Measurements from ENCODE around the gene EYS.
"Not testable (repeated sequence)": the region's sequence is repeated elsewhere in the genome, so short reads cannot be mapped to it uniquely, and the experiment has no call there.

Gene EYS

DNA sequence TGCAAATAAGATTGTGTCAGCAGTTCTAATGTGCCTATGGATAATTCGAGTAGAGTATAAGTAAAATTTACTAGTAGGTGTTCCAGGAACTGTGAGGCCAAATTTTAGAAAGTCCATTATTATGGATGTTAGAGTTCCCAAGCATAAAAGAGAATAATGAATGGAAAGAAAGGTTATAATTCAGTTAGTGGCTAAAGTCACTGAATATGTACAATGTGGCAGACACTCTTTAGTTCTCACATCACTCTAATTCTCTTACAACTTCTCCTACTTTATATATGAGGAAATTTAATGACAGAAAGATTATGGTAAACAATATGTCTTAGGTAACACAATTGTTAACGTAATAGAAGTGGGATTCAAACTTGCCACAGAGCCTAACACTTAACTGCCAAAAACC lies 75.3 kb downstream of the EYS start:
- no peak for DNase-seq

DNA sequence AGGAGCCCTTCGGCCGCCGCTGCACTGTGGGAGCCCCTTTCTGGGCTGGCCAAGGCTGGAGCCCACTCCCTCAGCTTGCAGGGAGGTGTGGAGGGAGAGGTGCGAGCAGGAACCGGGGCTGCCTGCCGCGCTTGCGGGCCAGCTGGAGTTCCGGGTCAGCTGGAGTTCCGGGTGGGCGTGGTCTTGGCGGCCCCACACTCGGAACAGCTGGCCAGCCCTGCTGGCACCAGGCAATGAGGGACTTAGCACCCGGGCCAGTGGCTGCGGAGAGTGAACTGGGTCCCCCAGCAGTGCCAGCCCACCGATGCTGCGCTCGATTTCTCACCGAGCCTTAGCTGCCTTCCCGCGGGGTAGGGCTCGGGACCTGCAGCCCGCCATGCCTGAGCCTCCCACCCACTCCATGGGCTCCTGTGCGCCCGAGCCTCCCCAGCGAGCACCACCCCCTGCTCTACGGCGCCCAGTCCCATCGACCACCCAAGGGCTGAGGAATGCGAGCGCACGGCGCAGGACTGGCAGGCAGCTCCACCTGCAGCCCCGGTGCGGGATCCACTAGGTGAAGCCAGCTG lies 79.5 kb downstream of the EYS start:
- DNase-seq, result not testable (repeated sequence)

DNA sequence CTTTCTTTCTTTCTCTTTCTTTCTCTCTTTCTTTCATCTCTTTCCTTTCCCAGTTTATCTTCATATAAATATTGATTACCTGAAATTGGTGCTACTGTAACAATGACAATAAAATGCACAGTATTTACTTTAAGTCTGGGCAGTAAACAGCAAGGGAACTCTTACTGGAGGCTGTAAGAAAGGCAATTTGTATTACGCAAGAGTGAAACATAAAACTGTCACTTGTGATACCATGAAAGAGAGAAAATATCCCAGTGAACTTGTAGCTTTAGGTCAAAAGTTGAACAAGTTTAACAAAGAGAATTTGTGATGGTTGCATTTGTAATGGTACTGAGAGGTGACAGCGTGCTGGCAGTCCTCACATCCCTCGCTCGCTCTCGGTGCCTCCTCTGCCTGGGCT lies 80.0 kb downstream of the EYS start:
- no peak for DNase-seq

DNA sequence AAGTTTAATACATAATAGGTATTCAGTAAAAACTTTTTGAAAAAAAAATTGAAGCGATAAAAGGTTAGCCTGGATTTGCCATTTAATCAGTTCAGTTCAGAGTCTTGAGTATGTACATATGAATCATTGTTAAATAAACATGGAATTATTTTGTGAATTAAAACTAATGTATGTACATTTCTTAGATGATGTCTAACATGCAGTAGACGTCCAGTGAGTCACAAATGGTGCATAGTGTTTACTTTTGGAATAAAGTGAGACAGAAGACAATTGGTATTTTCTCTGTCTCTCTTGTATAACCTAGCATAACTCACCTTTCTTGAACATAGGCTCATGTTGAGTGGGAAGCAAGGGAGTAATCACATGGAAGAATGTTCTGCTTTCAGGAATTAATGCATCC lies 83.5 kb downstream of the EYS start:
- DNase-seq, result no peak

DNA sequence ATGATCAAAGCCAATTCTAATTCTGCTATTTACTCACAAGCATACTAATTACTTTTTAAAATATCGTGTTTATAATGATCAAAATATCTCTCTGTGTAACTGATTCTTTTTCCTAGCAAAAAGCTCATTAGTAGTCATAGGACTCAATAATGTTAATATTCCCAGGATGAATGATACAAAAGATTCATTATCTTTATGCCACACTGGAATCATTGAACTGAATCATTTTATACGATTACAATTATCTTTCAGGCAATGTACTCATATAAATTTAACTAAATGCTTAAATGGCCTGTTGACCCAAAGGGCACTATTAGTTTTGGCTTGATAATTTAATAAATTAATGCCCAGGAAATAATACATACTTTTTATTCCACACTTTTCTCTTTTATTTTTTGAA lies 96.3 kb downstream of the EYS start:
- DNase-seq, result no peak

DNA sequence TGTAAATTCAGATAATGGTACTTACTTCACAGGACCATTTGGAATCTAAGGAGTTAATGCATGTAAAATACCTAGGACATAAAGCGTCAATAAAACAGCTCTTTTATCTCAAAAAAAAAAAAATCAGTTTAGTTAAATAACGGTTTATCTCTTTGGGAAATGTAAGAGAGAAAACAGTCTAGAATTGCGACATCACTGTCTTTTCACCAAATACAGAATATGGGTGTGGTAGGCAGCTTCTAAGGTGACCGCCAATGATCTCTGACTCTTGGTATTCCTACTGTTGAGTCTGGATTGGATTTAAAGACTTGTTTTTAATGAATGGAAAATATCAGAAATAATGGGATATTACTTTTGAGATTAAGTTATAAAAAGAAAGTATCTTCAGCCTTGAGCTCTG lies 111.5 kb downstream of the EYS start:
- DNase-seq, result no peak

DNA sequence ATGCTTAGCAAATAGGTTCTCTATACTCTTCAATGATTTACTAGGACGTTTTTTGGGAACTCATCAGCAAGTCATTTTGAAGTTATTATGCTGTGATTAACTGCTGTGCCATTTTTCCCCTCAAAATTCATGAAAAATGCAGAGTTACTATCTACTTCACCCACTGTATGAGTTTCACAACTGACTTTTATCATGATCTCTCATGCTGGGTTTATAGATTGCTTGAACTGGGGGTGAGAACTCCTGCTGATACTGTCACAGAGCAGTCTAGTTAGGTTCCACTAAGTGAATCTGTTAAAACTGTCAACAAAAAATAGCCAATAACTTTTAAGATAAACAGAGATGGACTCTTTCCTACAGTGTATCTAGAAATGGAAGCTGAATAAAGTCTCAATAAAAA lies 136.7 kb downstream of the EYS start:
- DNase-seq, result no peak

DNA sequence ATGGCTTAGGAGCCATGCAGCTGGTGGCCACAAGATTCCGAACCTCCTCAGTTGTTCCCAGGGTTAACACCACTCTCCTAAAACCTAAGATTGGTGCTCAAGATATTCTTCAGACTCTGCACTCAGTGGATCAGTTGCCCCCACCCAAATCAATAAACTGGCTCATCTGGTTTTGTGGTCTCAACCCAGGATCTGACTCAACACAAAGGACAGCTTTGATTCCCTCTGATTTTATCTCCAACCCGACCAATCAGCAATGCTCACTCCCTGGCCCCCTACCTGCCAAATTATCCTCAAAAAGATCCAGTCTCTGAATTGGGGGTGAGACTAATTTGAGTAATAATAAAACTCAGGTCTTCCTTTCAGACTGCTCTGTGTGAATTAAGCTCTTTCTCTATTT lies 137.5 kb downstream of the EYS start:
- DNase-seq, result no peak

DNA sequence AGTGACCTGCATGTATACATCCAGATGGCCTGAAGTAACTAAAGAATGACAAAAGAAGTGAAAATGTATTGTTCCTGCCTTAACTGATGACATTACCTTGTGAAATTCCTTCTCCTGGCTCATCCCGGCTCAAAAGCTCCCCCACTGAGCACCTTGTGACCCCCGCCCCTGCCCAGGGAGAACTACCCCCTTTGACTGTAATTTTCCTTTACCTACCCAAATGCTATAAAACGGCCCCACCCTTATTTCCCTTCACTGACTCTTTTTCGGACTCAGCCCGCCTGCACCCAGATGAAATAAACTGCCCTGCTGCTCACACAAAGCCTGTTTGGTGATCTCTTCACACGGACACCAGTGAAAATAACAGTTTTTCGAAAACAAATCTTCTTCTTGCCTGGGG lies 138.0 kb downstream of the EYS start:
- DNase-seq, result not testable (repeated sequence)

DNA sequence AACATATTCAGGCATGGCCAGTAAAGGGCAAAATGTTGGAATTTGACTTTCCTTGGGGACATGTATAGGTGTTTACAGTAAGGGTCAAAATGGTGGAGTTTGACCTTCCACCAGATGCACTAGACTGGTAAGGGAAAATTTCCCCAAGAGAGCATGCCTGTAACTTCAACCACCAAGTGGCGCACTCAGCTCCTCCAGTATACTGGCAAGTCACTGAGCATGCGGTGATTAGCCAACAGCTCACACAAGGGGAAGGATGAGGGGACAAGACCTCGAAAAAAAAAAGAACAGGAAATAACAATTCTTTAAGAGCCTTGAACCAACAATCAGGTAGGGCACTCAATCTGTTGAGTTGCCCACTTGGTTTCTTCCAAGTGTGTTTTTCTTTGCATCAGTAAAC lies 140.9 kb downstream of the EYS start:
- DNase-seq, result no peak

DNA sequence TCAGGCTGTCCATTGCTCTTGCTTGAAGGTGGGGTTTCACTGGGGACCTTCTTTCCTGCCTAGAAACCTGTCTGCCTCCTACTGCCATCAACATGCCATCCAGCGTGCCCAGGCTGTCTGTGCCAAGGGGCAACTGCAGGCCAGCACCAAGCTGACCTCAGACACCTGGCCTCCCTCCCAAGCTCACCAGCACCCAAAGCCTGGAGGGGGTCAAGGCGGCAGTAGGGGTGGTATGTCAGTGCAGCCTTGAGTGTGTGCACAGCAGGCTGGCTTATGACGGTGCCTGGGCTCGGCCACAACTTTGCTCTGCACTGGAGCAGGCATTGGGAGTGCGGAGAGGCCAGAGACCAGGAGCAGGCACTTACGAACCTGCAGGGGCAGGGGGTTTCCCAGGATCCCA lies 149.0 kb downstream of the EYS start:
- no peak for DNase-seq

DNA sequence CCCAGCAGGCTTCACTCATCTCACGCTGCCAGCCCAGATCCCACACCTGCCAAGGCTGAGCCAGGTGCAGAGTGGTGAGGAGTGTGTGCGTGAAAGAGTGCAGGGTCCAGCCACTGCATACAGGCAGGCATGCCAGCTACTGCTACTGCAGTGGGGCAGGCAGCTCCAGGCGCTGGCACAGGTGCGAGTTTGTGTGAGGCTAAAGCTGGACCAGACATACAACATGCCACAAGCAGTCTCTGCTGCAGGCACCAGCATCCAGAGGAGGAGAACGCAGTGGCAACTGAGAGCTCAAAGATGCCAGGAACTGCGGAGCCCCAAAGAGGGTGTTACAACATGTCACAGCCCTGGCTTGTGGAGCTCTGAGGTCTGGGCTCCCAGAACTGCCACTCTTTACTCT lies 149.8 kb downstream of the EYS start:
- no peak for DNase-seq

DNA sequence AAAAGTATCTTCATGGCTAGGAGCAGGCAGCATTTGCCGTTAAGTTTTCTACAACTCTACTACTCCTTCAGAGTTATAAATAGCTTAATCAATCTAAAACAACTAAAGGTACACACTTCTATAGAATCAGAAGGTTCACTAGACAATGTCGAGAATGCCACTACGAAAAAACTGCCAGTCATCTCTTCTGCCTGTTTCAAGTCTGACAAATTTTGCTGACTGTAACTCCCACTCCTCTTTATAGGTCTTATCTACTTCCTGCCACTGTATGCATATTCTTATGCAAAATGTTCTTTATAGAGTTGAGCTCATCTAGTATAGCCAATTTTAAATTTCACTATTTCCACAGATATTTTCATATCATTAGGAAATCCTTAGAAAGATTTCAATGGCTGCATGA lies 160.1 kb downstream of the EYS start:
- no peak for DNase-seq

DNA sequence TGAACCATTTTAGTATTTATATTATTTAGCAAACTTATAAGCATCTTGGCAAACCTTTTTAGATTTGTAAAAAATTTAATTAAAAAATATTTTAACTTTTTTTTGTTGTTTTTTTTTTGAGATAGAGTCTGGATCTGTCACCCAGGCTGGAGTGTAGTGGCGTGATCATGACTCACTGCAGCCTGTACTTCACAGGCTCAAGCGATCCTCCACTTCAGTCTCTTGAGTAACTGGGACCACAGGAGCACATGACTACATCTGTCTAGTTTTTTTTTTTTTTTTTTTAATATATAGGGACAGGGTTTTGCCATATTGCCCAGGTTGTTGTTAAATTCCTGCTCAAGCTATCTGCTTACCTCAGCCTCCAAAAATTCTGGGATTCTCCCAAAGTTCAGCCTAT lies 161.1 kb downstream of the EYS start:
- no peak for DNase-seq

DNA sequence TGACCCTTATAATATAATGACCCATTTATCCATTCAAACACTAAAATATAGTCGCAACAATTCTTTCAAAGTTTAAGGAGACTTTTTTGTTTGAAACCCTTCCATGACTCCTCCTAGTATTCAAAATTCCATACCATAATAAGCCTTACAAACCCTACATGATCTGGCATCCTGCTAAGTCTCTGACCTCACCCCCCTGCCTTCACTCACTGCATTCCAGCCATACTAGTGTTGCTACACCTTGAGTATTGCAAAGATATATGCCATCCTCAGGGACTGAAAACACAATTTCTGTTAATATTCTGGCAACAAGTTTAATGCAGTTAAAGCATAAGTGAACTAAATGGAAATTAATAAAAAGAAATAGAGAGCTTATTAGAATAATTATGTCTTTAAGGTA lies 168.4 kb downstream of the EYS start:
- no peak for DNase-seq

DNA sequence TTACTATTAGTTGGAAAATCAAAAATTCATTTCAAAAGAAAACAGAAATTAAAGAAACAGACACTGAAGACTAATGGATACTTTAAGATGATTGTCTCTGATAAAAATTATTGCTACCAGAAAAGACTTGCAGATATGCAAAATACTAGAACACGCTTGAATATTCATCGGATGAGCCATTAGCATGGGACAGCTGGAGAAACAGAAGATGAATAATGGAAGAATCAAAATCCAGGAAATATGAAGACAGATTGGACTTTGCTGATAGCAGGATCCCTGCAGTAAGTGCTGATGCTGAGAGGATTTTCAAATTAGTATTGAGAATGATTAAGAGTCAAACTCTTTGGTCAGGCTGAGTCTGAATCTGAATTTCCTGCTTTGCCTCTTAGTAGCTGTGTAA lies 169.4 kb downstream of the EYS start:
- no peak for DNase-seq

DNA sequence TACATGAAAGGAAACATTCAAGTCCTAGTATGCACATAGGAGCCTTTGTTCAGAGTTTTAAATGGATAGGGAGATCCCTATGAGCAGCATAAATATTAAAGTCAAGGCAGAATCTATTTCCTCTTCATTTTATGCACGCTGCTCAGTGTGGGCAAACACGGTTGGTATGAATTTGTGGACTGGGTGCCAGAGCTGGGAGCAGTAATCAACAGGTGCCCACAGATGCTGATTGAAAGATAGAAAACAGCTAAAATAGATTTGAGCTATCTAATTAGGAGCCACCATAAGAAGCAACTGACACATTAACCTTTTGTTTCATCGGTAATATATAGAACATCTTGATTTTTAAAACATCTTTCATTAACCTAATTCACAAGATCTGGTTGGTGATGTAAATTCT lies 175.5 kb downstream of the EYS start:
- no peak for DNase-seq

DNA sequence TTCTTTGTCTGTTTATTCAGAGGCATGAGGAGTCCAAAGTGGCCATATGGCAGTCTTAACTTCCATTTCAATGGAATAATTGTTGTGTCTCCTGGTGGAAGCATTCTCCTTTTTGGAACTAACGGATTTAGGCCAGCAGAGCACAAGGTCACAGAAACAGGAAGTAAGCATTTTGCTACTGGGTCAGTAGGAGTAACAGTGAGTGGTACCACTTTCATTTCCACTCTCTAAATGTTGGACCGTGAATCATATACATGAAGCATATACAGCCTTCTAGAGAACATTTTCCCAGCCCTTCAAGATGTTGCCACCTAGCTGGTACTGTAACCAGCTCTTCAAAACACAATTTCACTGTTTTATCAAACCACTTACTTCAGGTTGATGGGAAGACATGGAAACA lies 182.8 kb downstream of the EYS start:
- no peak for DNase-seq

DNA sequence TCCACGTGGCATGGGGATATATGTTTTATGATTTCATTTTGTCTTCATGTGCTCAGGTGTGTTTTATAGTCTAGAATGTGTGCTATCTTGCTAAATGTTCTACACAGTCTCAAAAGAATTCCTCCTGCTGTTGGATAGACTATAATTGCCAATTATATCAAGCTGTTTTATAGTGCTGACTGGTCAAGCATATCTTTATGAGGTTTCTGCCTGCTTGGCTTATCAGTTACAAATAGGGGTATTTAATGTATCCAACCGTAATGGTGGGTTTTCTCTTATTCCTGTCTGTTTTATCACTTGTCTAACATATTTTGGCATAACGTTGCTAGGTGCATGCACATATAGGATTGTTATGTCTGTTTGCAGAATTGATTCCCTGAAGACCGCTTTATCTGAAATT lies 201.3 kb downstream of the EYS start:
- DNase-seq, result no peak

DNA sequence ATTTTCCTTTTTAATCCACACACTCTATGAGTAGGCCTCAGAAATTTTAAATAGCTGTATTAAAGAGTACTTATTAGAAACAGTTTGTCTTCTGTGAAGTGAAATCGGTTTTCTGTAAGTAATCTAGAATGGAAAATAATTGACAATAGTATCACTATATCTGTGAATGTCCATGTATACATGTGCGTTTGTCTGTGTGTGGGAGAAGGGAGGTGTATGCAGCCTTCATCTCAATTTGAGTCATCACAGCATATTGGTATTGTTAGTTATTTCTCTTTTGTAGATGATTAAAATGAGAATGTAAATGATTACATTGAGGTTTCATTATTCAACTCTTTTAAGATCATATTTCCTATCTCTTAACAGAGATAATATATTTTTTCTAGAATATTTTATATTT lies 206.0 kb downstream of the EYS start:
- no peak for DNase-seq

DNA sequence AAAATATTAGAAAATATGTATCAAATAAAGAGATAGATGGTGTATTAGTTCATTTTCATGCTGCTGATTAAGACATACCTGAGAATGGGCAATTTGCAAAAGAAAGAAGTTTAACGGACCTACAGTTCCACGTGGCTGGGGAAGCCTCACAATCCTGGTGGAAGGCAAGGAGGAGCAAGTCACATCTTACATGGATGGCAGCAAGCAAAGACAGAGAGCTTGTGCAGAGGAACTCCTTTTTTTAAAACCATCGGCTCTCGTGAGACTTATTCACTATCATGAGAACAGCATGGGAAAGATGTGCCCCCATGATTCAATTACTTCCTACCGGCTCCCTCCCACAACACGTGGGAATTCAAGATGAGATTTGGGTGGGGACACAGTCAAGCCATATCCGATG lies 223.4 kb downstream of the EYS start:
- DNase-seq, result not testable (repeated sequence)

DNA sequence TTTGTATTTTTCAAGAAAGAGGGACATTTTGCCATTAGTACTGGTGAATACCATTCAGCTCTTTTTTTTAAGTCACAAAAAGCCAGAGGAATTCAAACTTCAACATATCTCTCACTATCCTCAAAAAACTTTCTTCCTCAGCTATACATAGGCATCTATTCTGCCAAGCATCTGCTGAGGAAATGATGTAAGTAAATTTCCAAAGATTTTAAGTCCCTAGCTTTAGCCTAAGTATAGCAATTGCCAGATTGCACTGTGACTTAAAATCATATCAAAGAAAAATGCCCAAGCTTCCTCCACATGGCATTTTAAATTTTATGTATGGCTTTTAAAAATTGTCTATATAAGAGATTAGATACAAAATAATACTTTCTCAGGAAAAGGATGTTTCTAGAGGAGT lies 237.4 kb downstream of the EYS start:
- no peak for DNase-seq

DNA sequence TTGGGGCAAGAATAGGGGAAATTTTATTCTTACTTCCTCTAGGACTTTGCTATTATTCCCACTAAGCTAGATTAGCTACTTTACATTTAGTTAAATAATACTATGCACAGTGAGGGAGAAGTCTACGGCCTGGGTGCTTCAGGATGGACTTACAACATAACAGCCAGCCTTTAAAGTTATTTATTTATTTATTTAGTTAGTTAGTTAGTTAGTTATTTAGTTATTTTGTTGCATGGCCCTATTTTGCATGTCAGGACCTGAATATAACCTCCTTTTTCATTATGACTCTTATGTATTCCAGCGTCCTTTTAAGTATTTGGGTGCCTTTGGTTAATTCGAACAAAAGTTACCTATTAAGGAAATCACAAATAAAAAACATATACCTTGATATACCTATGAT lies 238.7 kb downstream of the EYS start:
- DNase-seq, result no peak

DNA sequence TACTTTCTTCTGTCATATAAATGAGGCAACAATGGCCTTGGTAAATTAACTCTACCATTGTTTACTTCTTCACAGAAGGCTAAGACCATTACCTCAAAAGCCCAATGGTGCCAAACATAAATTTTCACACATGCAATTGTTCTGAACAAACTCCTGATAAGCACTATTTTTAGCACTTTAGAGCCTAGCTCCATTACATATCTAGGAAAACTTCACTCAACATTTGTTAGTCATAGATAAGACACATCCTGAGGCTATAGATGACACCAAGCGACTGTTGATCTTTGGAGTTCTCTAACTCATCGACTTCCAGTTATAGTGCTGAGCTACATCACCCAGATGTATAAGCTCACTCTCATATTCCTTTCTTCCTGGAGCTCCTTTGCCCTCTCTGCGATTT lies 245.9 kb downstream of the EYS start:
- DNase-seq, result no peak

DNA sequence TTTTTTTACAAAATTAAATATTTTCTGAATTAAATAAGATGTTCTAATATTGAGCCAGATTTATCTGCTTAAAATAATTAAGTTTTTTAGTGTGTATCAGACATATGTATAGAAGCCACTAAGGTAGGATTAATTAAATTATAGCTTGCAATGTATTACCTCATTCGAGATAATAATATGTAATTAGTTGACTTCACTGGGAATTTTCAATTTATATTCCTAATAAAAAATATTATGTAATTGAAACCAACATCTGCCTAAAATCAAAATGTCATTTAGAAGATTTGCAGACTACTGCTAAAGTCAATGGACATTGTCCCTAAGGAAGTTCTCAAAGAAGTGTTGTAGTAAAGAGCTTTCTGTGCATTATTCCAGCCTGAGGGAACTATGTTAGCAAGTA lies 254.7 kb downstream of the EYS start:
- no peak for DNase-seq

DNA sequence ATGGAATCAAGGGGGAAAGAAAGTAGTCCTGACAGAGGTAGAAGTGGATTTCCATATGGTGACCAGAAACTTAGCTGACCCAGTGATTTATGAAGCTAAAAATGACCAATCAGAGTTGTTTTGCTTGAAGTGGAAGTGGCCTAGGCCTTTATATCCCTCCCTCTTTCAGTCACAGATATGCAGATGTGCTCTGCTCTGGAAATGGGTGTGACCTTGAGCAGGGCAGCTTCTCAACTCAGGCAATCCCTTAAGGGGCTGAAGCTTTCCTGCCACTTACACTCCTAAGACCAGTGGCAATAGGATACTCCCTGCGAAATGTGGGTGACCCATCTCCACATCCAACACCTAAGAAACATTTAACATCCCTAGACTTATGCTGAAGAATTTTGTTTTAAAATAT lies 256.6 kb downstream of the EYS start:
- DNase-seq, result no peak
